Middle frontal gyrus (tissue), 1 donor: ENCODE data around the gene NDEL1.

Source experiments
- DNase-seq: peaks from one replicate; pipeline ENCODE4 v3.0.0-alpha.2; 2015; ENCODE audit warnings: low spot score; ENCODE audit errors: extremely low spot score

The NDEL1 gene

DNA sequence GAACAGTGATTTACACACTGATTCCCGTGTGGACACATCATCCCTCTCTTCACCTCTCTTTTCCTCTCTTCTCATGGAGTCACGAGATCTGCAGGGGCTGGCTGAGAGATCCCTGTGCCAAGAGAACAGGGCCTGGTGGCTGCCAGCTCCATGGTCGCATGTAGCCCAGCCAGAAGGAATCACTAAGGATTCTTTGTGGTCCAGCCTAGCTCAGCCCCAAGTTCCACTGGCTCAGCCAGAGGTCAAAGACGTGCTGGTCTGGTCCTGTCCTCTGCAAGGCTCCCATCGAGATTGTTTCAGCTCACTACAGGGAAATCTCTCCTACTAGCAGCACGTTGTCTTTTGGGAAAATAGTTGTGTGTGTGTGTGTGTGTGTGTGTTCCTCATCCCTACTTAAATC lies 66.4 kb downstream of the NDEL1 start:
- no peak for DNase-seq

DNA sequence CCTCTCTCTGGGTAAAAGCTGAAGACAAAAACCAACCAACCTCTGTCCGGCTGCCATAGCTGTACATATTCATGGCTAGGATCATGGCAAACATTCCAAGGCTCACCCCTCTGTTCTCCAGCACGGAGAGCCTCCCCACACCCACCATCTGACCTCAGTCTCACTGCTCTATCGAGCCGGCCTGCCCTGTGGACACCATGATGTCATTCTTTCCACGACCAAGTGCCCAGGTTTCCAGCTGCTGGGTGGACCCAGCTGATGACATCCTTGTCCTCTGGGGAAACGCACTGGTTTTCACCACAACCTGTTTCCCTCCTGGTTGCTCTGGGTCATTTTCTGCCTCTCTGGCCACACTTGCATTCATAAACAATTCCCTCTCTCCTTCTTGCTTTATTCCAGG lies 67.7 kb downstream of the NDEL1 start:
- DNase-seq: no peak

DNA sequence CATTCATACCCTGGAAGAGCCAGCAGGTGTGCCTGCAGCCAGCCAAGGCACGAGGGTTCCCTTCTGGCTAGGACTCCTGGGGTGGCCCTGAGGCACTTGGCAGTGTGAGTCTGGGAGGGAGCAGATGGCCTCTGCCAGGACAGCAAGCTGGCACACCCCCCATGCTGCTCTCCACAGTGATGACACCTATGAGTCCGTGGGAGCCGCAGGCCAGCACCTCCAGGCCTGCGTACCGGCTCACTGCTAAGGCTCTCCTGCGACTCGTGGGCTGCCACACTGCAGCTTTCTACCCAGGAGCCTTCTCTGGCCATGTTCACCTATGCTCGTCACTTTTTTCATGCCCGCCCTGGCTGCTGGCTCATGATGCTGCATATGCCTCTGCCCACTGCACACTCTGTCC lies 68.1 kb downstream of the NDEL1 start:
- no peak for DNase-seq

DNA sequence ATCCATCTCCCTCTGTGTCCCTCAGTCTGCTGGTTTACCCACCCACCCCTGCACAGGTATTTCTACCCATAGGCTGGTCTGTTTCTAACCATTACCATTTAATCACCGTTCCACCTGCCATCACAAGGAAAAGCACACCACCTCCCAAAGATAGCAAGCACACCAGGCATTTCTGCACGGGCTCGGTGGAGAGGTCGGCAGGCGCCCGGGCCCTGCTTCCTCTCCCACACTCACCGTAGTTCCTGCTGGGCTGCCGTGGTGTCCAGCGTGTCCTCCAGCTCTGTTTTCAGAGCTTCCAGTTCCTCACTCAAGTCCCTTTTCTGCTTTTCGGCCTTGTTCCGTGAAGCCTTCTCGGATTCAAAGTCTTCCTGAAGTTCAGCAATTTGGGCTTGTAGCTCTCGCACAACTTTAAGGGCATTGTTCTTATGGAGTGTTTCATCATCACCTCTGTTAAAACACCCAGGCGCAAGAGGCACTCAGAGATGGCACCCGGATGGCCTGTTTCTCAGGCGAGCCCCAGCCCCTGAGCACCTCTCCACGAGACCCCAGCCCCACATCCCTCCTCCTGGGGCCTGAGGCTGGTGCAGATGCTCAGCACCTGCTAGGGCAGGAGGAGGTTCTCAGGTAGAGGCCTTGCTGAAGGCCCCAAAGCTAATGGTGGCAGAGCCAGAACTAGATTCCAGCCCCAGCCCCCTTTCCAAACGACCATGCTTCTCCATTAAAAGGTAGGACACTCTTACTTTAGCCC lies 69.0 kb downstream of the NDEL1 start:
- no peak for DNase-seq

DNA sequence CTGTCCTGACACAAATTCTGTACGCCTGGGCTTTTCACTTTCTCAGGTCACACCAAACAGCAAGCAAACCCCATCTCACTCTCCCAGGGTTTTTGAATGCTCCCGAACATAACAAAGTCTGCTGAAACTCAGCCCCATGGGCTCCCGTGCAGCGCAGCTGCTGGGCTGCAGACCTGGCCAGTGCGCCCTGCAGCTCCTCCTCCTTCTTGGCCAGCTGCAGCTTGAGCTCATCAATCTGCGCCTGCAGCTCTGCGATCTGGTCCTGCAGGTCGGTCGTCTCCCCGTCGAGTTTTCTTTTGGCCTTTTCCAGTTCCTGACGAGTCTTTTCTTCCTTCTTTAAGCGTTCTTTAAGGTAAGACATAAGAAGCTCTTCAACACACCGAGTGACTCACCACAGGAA lies 70.5 kb downstream of the NDEL1 start:
- no peak for DNase-seq

DNA sequence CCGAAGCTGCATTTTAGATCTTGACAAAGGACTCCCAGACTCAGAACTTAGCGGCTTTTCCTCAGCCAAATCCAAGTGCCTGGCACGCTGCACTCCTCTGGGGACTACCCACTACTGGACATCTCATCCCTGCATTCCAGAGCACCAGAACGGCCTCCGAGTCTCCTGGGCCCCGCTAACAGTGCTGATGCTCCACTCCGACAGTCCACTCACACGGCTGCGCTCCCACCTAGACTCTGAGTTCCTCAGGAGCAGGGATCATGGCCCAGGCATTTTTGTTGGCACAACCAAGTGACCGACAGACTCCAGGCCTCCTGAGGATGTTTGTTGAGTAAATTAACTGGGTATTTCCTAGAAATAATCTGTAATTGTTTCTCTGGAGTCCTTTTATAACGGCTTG lies 79.1 kb downstream of the NDEL1 start:
- no peak for DNase-seq
